MCF 10A (cell line): ENCODE measurements around the gene GPR146. TPM values are rescaled to one million over a fixed set of nuclear protein-coding genes. Genes with fewer than 3 reads are reported as not detected.

Experiments
- BruUV-seq: library from RNA; stranded (reverse); fragments of 400-500 nt; replicated peaks from 2 replicates; lab custom pipeline; 2021; lab: Mats Ljungman, UMichigan
- CTCF ChIA-PET: fragments of 300-600 bp; sonication (Branson Sonifier 250); formaldehyde crosslinking; extraction: SDS; loops from one replicate; lab custom pipeline; 2021; ENCODE audit warnings: antibody characterized with exemption, inconsistent platforms; lab: Yijun Ruan, JAX
- POLR2A ChIA-PET: fragments of 300-600, 350-650 bp; sonication (Branson Sonifier 250); formaldehyde crosslinking; extraction: SDS; loops from one replicate; lab custom pipeline; 2020; ENCODE audit warnings: antibody characterized with exemption, inconsistent platforms; lab: Yijun Ruan, JAX
- DNase-seq: peaks from one replicate; pipeline ENCODE4 v3.0.0-alpha.2; 2018; ENCODE audit not compliant: unreplicated experiment
- H3K27ac Mint-ChIP-seq: one replicate; pipeline ENCODE4 v1.8.0; 2022; ENCODE audit warnings: mild to moderate bottlenecking, low read depth, mixed read lengths; ENCODE audit not compliant: unreplicated experiment
- H3K27me3 Mint-ChIP-seq: one replicate; pipeline ENCODE4 v1.8.0; 2022; ENCODE audit warnings: mixed read lengths; ENCODE audit not compliant: insufficient read depth, unreplicated experiment
- H3K36me3 Mint-ChIP-seq: one replicate; pipeline ENCODE4 v1.8.0; 2022; ENCODE audit warnings: mild to moderate bottlenecking, moderate library complexity, mixed read lengths; ENCODE audit not compliant: insufficient read depth, unreplicated experiment
- H3K4me1 Mint-ChIP-seq: one replicate; pipeline ENCODE4 v1.8.0; 2022; ENCODE audit warnings: mixed read lengths; ENCODE audit not compliant: insufficient read depth, unreplicated experiment
- H3K4me3 Mint-ChIP-seq: one replicate; pipeline ENCODE4 v1.8.0; 2022; ENCODE audit warnings: mild to moderate bottlenecking, moderate library complexity, mixed read lengths; ENCODE audit not compliant: unreplicated experiment
- H3K9me3 Mint-ChIP-seq: one replicate; pipeline ENCODE4 v1.8.0; 2022; ENCODE audit warnings: mixed read lengths; ENCODE audit not compliant: unreplicated experiment
- intact Hi-C: fragments of 100-400 bp; cut with micrococcal nuclease; formaldehyde crosslinking; loops from 2 replicates; pipeline ENCODE4 v1.14.1; 2022
- total RNA-seq: library from RNA; stranded (reverse); gene quantifications from 2 replicates; pipeline ENCODE4 v1.2.3, GENCODE V29; 2022
- TF ChIP-seq, protein P1 (sequence below): fragments of 200-600 bp; IDR thresholded peaks from one replicate; pipeline ENCODE4 v1.8.0; 2022; ENCODE audit warnings: antibody characterized with exemption, mild to moderate bottlenecking; ENCODE audit not compliant: unreplicated experiment

Gene GPR146
- total RNA-seq, 1 experiment from 2014 or later, result not detected

DNA sequence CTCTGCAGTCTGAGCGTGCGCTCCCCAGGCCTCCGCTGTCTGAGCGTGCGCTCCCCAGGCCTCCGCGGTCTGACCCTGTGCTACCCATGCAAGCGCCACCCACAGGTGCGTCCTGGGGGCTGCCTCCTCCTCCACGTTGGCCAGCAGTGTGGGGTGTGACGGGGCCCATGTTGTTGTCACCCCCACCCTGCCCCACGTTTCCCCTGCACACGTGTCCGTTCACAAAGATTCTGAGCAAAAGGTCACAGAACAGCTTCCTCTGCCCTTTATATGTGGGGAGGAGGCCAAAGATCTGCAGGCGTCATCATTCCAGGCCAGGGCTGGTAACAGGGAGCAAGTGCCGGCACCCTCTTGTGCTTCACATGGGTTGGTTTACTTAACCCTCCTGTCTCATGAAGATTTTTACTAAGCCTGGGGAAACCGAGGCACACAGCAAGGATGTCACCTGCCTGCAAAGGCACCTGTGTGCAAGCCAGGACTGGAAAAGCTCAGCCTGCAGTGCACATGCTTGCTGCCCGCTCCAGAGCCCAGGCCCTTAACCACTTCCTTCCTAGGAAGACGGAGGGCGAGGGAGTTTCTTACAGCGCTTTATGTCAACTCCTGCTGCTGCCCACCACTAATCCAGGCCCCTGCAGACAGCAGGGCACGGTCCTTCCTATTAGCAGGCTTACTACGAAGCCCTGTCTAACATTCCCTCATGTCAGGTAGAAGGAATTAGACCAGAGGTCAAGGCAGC is 4.8 kb downstream of the GPR146 start:
- intact Hi-C loops, result no loop called here
- Mint-ChIP-seq H3K4me3 (no peak overlapping the region), H3K36me3 (no peaks in the 10 kb centered on the region), H3K27ac (no peak overlapping the region), H3K27me3 (no peaks in the 10 kb centered on the region), H3K9me3 (no peaks in the 10 kb centered on the region), H3K4me1 (peaks cover 5% of the 10 kb centered on the region)
- DNase-seq, result no peak
- TF ChIP-seq, protein P1, sequence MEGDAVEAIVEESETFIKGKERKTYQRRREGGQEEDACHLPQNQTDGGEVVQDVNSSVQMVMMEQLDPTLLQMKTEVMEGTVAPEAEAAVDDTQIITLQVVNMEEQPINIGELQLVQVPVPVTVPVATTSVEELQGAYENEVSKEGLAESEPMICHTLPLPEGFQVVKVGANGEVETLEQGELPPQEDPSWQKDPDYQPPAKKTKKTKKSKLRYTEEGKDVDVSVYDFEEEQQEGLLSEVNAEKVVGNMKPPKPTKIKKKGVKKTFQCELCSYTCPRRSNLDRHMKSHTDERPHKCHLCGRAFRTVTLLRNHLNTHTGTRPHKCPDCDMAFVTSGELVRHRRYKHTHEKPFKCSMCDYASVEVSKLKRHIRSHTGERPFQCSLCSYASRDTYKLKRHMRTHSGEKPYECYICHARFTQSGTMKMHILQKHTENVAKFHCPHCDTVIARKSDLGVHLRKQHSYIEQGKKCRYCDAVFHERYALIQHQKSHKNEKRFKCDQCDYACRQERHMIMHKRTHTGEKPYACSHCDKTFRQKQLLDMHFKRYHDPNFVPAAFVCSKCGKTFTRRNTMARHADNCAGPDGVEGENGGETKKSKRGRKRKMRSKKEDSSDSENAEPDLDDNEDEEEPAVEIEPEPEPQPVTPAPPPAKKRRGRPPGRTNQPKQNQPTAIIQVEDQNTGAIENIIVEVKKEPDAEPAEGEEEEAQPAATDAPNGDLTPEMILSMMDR, result no peak
- POLR2A ChIA-PET, result no interaction called here
- CTCF ChIA-PET, result no interaction called here
- BruUV-seq, result no TSS peak

DNA sequence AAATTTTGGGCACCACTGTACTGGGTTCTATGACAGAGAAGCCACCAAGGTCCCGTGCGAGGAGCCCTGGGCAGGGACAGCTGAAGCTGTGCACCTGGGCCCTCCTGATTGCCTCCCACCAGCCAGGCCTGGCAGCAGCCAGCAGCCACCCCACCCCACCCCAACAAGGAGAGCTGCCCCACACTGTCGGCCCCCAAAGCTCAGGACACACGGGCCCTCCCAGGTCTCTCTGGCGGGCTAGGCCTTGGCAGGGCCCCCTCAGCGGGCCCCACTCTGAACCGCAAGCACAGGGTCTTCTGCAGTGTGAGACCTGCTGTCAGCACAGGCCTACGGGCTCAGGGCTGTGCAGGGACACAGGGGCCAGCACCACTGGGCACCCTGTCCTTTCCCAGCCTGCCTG is 5.5 kb downstream of the GPR146 start:
- CTCF ChIA-PET, result no interaction called here
- BruUV-seq, result no TSS peak
- intact Hi-C loops, result no loop called here
- H3K36me3 Mint-ChIP-seq, result no peaks in the 10 kb centered on the region
- POLR2A ChIA-PET, result no interaction called here
- TF ChIP-seq, protein P1, result no peak
- H3K27ac Mint-ChIP-seq, result no peak overlapping the region
- no peaks in the 10 kb centered on the region for H3K9me3 Mint-ChIP-seq
- DNase-seq, result no peak
- peaks cover 5% of the 10 kb centered on the region for H3K4me1 Mint-ChIP-seq
- no peak overlapping the region for H3K4me3 Mint-ChIP-seq
- no peaks in the 10 kb centered on the region for H3K27me3 Mint-ChIP-seq

DNA sequence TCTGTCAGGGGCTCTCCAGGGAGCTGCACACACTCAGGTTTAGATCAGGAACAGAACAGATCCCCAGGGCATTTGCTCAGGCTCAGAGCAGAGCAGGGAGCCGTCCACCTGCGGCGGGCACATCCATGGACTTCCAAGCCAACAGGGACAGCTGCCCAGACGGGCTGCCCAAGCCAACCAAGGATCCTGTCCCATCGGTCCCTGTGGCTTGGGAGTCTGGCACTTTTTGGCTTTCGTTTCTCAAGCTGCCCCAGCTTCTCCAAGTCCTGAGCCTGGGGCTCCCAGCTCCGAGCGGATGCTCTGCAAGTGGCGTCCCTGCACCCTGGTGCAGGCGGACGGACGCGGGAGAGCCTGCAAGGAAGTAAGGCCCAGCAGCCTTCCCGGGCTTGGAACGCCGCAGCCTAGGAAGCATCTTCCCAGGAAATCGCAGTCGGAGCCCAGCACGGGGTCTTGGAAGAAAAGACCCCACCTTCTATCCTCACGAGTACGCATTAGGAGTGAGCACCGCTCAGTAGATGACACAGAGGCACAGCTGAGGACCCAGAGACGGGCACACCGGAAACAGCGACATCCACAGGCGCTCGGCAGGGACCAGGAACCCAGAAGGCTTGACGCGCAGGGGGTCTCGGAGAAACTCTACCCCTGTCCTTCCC is 6.0 kb downstream of the GPR146 start:
- Mint-ChIP-seq H3K9me3 (no peaks in the 10 kb centered on the region), H3K27me3 (no peaks in the 10 kb centered on the region), H3K4me3 (no peak overlapping the region), H3K27ac (no peak overlapping the region), H3K4me1 (peaks cover under 1% of the 10 kb centered on the region), H3K36me3 (no peaks in the 10 kb centered on the region)
- ChIA-PET POLR2A (no interaction called here), CTCF (interaction anchor here (1.3 to 3.9 kb wide), 2 partner anchors 15 to 126 kb away, joined by 3 to 25 read pairs; no protein-coding TSS in a partner anchor)
- no peak for DNase-seq
- TF ChIP-seq, protein P1, result no peak
- intact Hi-C loops, result no loop called here
- BruUV-seq, result no TSS peak

DNA sequence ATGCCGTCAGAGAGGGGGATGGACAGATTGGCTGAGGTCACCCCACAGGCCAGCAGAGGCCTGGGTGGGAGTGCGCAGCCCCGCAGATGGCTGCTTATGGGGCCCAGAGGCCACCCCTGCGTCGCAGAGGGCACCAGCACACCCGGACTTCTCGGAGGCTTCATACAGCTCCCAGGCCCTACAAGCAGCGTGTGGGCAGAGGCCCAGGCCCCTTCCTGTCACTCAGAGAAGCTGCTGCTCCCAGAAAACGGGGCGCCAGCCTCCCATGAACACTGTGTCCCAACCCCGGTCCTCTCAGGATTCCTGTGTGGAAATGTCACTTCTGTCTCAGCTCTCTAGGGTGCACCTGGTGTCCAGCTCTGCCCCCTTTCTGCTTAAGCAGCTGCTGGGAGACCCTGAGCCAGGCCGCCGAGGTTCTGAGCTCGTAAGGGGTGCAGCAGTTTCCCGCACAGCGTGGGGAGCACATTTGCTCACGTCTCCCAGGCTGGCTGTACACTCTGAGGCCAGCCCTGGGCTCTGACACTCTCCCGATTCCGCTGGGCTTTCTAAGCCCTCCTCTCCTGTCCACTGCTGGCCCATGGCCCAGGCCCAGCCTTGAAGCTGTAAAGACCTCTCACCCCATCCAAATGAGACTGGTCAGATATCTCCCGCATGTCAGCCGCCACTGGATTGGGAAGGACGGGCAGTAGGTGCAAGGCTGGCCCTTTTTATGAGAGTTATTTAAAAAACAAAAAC is 6.8 kb downstream of the GPR146 start:
- Mint-ChIP-seq H3K36me3 (no peaks in the 10 kb centered on the region), H3K4me3 (no peak overlapping the region), H3K4me1 (no peaks in the 10 kb centered on the region), H3K9me3 (no peaks in the 10 kb centered on the region), H3K27me3 (no peaks in the 10 kb centered on the region), H3K27ac (no peak overlapping the region)
- TF ChIP-seq, protein P1, result no peak
- no peak for DNase-seq
- POLR2A ChIA-PET, result no interaction called here
- no TSS peak for BruUV-seq
- intact Hi-C loops, result no loop called here
- CTCF ChIA-PET, result interaction anchor here (1.1 to 3.9 kb wide), 4 partner anchors 15 to 125 kb away, joined by 3 to 25 read pairs (median 6); no protein-coding TSS in a partner anchor
